ENCODE measurements around the gene WDPCP.

Gene WDPCP

GRCh38 chr2:63537306-63537705 lies 51.0 kb downstream of the WDPCP start:
- Histone ChIP-seq H3K4me2 (ENCODE audit: low read length) (no peak overlapping the region), H4K20me1 (ENCODE audit: control insufficient read depth, insufficient read depth, low read depth, low read length) (no peaks in the 10 kb centered on the region), H3K36me3 (ENCODE audit: control insufficient read depth, low read length) (no peaks in the 10 kb centered on the region), H3K9me3 (ENCODE audit: control insufficient read depth, insufficient read depth, low read length) (no peaks in the 10 kb centered on the region), H3K27me3 (ENCODE audit: control insufficient read depth, low read length) (no peaks in the 10 kb centered on the region), H3K4me1 (ENCODE audit: control insufficient read depth, low read length) (no peaks in the 10 kb centered on the region), H3F3A (ENCODE audit: control insufficient read depth, insufficient read depth) (no peaks in the 10 kb centered on the region), H3K79me2 (ENCODE audit: control insufficient read depth, low read length) (no peaks in the 10 kb centered on the region), H3K27ac (ENCODE audit: low read depth, low read length) (no peak overlapping the region), H3K9me2 (replicated peaks; ENCODE audit: control insufficient read depth, low read length) (no peaks in the 10 kb centered on the region), H3K4me3 (ENCODE audit: low read length) (no peak overlapping the region)
- TF ChIP-seq CTCF (IDR thresholded peaks at IDR 0.05; ENCODE audit: low read depth, low read length, poor library complexity, severe bottlenecking) (no peak), EZH2phosphoT487 (IDR thresholded peaks at IDR 0.05; ENCODE audit: borderline replicate concordance, low read length) (no peak)

GRCh38 chr2:63530704-63531279 lies 57.5 kb downstream of the WDPCP start:
- H3K27ac ChIP-seq (ENCODE audit: low read depth, low read length), result no peak overlapping the region
- H3K27me3 ChIP-seq (ENCODE audit: control insufficient read depth, low read length), result no peaks in the 10 kb centered on the region
- H3K4me3 ChIP-seq (ENCODE audit: low read length), result no peak overlapping the region
- H3F3A ChIP-seq (ENCODE audit: control insufficient read depth, insufficient read depth), result no peaks in the 10 kb centered on the region
- no peaks in the 10 kb centered on the region for H3K36me3 ChIP-seq (ENCODE audit: control insufficient read depth, low read length)
- H3K4me2 ChIP-seq (ENCODE audit: low read length), result no peak overlapping the region
- H3K79me2 ChIP-seq (ENCODE audit: control insufficient read depth, low read length), result no peaks in the 10 kb centered on the region
- H3K4me1 ChIP-seq (ENCODE audit: control insufficient read depth, low read length), result no peaks in the 10 kb centered on the region
- TF ChIP-seq EZH2phosphoT487 (IDR thresholded peaks at IDR 0.05; ENCODE audit: borderline replicate concordance, low read length) (no peak), CTCF (IDR thresholded peaks at IDR 0.05; ENCODE audit: low read depth, low read length, poor library complexity, severe bottlenecking) (no peak)
- H3K9me2 ChIP-seq (replicated peaks; ENCODE audit: control insufficient read depth, low read length), result no peaks in the 10 kb centered on the region
- H4K20me1 ChIP-seq (ENCODE audit: control insufficient read depth, insufficient read depth, low read depth, low read length), result no peaks in the 10 kb centered on the region
- no peaks in the 10 kb centered on the region for H3K9me3 ChIP-seq (ENCODE audit: control insufficient read depth, insufficient read depth, low read length)

GRCh38 chr2:63525905-63526304 lies 62.4 kb downstream of the WDPCP start:
- H3K36me3 ChIP-seq (ENCODE audit: control insufficient read depth, low read length), result no peaks in the 10 kb centered on the region
- no peaks in the 10 kb centered on the region for H3K27me3 ChIP-seq (ENCODE audit: control insufficient read depth, low read length)
- no peak overlapping the region for H3K4me2 ChIP-seq (ENCODE audit: low read length)
- H3K4me3 ChIP-seq (ENCODE audit: low read length), result no peak overlapping the region
- no peaks in the 10 kb centered on the region for H3K4me1 ChIP-seq (ENCODE audit: control insufficient read depth, low read length)
- no peaks in the 10 kb centered on the region for H4K20me1 ChIP-seq (ENCODE audit: control insufficient read depth, insufficient read depth, low read depth, low read length)
- H3F3A ChIP-seq (ENCODE audit: control insufficient read depth, insufficient read depth), result no peaks in the 10 kb centered on the region
- peaks cover 2% of the 10 kb centered on the region; the same call in 1 of the 2 replicates for H3K79me2 ChIP-seq (ENCODE audit: control insufficient read depth, low read length)
- H3K9me3 ChIP-seq (ENCODE audit: control insufficient read depth, insufficient read depth, low read length), result peaks cover 7% of the 10 kb centered on the region
- no peak for TF ChIP-seq EZH2phosphoT487 (IDR thresholded peaks at IDR 0.05; ENCODE audit: borderline replicate concordance, low read length)
- no peak for TF ChIP-seq CTCF (IDR thresholded peaks at IDR 0.05; ENCODE audit: low read depth, low read length, poor library complexity, severe bottlenecking)
- no peaks in the 10 kb centered on the region for H3K9me2 ChIP-seq (replicated peaks; ENCODE audit: control insufficient read depth, low read length)
- no peak overlapping the region for H3K27ac ChIP-seq (ENCODE audit: low read depth, low read length)
